ENCODE data around the gene AGAP3.
A peak's percentile ranks its signal among the peaks of the same experiment; 100 is the strongest.

The AGAP3 gene

GRCh38 chr7:151091003-151091402 lies 4.7 kb downstream of the AGAP3 start:
- no peak for TF ChIP-seq CTCF (IDR thresholded peaks at IDR 0.05; ENCODE audit: low read depth, low read length, missing control alignments)
- no peak overlapping the region for H3K4me3 ChIP-seq (ENCODE audit: low read depth, low read length)

GRCh38 chr7:151091431-151091830 lies 5.2 kb downstream of the AGAP3 start:
- H3K27ac ChIP-seq, result no peak overlapping the region
- H3K27me3 ChIP-seq (replicated peaks), result no peaks in the 10 kb centered on the region
- TF ChIP-seq CTCF (IDR thresholded peaks at IDR 0.05; ENCODE audit: low read depth, low read length, missing control alignments), result peak; percentile 79
- in situ Hi-C loops (cut with HindIII; ENCODE audit: low pct_ligation_motif_present, low sequenced_read_pairs), result no loop called here
- H3K4me3 ChIP-seq (ENCODE audit: low read depth, low read length), result no peak overlapping the region
- no peak for DNase-seq
- H3K36me3 ChIP-seq (replicated peaks), result no peaks in the 10 kb centered on the region

More at GRCh38 chr7:151091003-151091402, 4.7 kb downstream of the AGAP3 start:
- in situ Hi-C loops (cut with HindIII; ENCODE audit: low pct_ligation_motif_present, low sequenced_read_pairs), result no loop called here
- Histone ChIP-seq H3K27ac (no peak overlapping the region), H3K27me3 (replicated peaks) (no peaks in the 10 kb centered on the region), H3K36me3 (replicated peaks) (no peaks in the 10 kb centered on the region)
- DNase-seq, result no peak

- H3K27me3 ChIP-seq (replicated peaks), result no peaks in the 10 kb centered on the region
- TF ChIP-seq CTCF (IDR thresholded peaks at IDR 0.05; ENCODE audit: low read depth, low read length, missing control alignments), result no peak
- DNase-seq, result no peak
- in situ Hi-C loops (cut with HindIII; ENCODE audit: low pct_ligation_motif_present, low sequenced_read_pairs), result no loop called here
- H3K27ac ChIP-seq, result no peak overlapping the region
- H3K4me3 ChIP-seq (ENCODE audit: low read depth, low read length), result no peak overlapping the region
- peaks cover 3% of the 10 kb centered on the region for H3K36me3 ChIP-seq (replicated peaks)
Observed at GRCh38 chr7:151091988-151092387, 5.7 kb downstream of the AGAP3 start.

- H3K27ac ChIP-seq, result no peak overlapping the region
- DNase-seq, result no peak
- H3K36me3 ChIP-seq (replicated peaks), result peaks cover 3% of the 10 kb centered on the region
- in situ Hi-C loops (cut with HindIII; ENCODE audit: low pct_ligation_motif_present, low sequenced_read_pairs), result no loop called here
- no peak for TF ChIP-seq CTCF (IDR thresholded peaks at IDR 0.05; ENCODE audit: low read depth, low read length, missing control alignments)
- no peaks in the 10 kb centered on the region for H3K27me3 ChIP-seq (replicated peaks)
- H3K4me3 ChIP-seq (ENCODE audit: low read depth, low read length), result no peak overlapping the region
Observed at GRCh38 chr7:151093748-151094147, 7.5 kb downstream of the AGAP3 start.

- in situ Hi-C loops (cut with HindIII; ENCODE audit: low pct_ligation_motif_present, low sequenced_read_pairs), result no loop called here
- no peak for DNase-seq
- TF ChIP-seq CTCF (IDR thresholded peaks at IDR 0.05; ENCODE audit: low read depth, low read length, missing control alignments), result no peak
- Histone ChIP-seq H3K36me3 (replicated peaks) (peaks cover 3% of the 10 kb centered on the region), H3K4me3 (ENCODE audit: low read depth, low read length) (no peak overlapping the region), H3K27ac (no peak overlapping the region), H3K27me3 (replicated peaks) (no peaks in the 10 kb centered on the region)
Observed at GRCh38 chr7:151094675-151095074, 8.4 kb downstream of the AGAP3 start.

GRCh38 chr7:151095123-151095797 lies 9.0 kb downstream of the AGAP3 start:
- Histone ChIP-seq H3K36me3 (replicated peaks) (peaks cover 3% of the 10 kb centered on the region), H3K27ac (no peak overlapping the region), H3K4me3 (ENCODE audit: low read depth, low read length) (no peak overlapping the region), H3K27me3 (replicated peaks) (no peaks in the 10 kb centered on the region)
- DNase-seq, result no peak
- TF ChIP-seq CTCF (IDR thresholded peaks at IDR 0.05; ENCODE audit: low read depth, low read length, missing control alignments), result no peak
- in situ Hi-C loops (cut with HindIII; ENCODE audit: low pct_ligation_motif_present, low sequenced_read_pairs), result no loop called here

All from brain microvascular endothelial cell (primary cell).